Activated CD8-positive, alpha-beta memory T cell treated with anti-CD3 and anti-CD28 coated beads for 36 hours (primary cell): ENCODE measurements around the gene ADGRA1. TPM values are rescaled to one million over a fixed set of nuclear protein-coding genes. Genes with fewer than 3 reads are reported as not detected.
"Not testable (repeated sequence)": the region's sequence is repeated elsewhere in the genome, so short reads cannot be mapped to it uniquely, and the experiment has no call there.

ENCODE experiments used
- CTCF ChIA-PET: fragments of 350-600 bp; sonication (Branson Sonifier 250); formaldehyde crosslinking; loops from one replicate; lab custom pipeline; 2021; ENCODE audit warnings: antibody characterized with exemption; lab: Charles Lee
- POLR2A ChIA-PET: fragments of 350-600 bp; sonication (Branson Sonifier 250); formaldehyde crosslinking; loops from one replicate; lab custom pipeline; 2021; ENCODE audit warnings: antibody characterized with exemption; lab: Charles Lee
- total RNA-seq, 2 experiments: library from RNA; stranded (reverse); gene quantifications; one replicate each; pipeline ENCODE4 v1.2.3, GENCODE V29; 2021

ADGRA1 gene
- total RNA-seq, 2 experiments from 2014 or later, result not detected

DNA sequence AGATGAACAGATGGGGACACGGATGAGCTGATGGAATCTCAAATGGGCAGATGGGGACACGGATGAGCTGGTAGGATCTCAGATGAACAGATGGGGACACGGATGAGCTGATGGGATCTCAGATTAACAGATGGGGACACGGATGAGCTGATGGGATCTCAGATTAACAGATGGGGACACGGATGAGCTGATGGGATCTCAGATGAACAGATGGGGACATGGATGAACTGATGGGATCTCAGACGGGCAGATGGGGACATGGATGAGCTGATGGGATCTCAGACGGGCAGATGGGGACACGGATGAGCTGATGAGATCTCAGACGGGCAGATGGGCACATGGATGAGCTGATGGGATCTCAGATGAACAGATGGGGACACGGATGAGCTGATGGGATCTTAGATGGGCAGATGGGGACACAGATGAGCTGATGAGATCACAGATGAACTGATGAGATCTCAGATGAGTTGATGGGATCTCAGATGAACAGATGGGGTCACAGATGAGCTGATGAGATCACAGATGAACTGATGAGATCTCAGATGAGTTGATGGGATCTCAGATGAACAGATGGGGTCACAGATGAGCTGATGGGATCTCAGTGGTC, 34.1 kb upstream of the ADGRA1 start:
- CTCF ChIA-PET, POLR2A ChIA-PET: not testable (repeated sequence)

DNA sequence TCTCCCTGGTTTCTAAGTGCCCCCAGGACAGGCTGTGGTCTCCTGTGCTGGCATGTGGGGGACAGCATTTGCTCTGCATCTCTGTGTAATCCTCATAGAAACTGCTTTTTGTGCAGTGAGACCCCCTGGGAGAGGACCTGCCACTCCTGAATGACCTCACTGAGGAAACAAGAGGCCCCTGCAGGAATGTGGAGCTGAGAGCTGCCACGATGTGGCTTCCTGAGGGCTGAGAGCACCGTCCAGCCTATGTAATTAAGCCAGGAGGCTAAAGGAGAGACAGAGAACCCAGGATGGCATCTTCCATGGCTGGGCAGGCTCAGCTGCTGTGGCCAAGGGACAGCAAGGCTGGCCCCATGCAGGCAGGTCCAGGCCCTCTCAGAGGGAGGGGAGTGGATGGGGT, 32.3 kb upstream of the ADGRA1 start:
- POLR2A ChIA-PET, result no interaction called here
- CTCF ChIA-PET, result no interaction called here

DNA sequence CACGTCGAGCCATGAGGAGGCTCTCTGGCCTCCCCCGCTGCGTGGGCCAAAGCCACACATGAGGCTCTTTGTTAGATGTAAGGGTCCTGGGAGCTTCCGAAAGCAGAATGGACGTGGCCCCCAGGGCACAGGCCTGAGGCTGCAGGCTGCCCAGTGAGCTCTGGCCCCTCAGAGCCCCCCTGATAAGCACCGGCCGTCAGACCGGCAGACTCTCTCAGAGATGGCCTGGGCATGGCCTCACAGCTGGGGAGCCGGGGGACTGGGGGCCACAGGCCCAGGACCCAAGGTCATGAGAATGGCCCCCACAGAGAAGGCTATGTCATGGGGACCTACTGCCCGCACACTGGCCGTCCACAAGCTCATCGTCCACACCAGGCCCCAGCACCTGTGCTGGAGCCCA, 31.7 kb upstream of the ADGRA1 start:
- CTCF ChIA-PET, result no interaction called here

DNA sequence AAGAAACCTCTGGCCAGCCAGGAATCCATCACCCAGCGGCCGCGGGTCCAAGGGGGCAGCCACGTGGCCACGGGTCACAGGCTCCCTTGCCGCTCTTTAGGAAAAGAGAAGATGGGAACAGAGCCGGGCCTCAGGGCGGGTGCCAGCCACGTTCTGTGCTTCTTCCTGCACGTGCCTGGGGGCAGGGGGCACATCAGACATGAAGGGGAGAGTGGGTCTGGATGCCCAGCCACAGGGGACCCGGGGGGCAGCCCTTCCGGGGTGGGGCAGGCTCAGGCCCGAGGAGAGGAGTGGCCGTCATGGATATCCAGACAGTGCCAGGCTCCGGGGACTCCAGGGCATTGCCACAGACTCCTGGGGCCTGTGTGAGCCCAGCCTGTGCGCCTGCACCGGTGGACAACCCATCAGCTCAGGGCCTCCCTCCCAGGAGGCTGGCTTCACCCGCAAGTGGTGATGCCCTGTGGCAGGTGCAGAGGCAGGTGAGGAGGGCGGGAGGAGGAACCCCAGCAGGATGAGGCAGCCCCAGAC, 31.0 kb upstream of the ADGRA1 start:
- POLR2A ChIA-PET, result no interaction called here
- CTCF ChIA-PET, result no interaction called here

More for the DNA sequence above, 31.7 kb upstream of the ADGRA1 start:
- POLR2A ChIA-PET, result no interaction called here

DNA sequence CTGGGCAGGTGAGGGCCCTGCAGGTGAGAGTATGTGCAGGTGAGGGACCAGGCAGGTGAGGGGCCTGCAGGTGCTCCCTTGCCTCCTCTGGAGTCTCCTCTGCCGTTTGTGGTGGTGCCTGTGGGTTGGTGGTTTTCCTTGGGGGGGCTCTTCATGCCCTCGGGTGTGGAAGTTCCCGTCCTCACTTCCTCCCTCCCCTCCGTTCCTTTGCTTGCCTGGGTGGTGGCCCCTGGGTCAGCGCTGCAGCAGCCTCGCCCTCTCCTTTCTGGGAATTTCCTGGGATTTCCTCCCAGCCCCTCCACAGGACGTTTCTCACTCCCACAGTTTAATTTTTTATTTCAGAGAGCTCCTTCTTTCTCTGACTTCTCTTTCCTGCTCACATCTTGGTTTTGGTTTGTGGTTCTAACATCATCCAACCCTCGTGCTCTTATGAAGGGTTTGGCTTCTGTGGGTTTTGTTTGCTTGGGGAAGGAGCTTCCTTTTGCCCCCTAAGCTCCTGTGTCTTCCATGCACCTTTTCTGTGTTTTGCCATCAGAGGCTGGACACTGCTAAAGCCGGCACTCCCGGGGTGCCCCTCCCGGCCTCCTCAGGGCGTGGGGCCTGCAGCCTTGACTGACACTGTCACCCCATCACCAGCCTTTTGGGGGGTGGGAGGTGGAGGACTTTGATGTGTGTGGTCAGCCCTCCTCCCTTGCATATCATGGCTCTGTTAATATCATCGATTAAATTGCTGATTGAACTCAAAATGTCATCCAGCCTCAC, 29.2 kb upstream of the ADGRA1 start:
- POLR2A ChIA-PET, result no interaction called here
- CTCF ChIA-PET, result no interaction called here

DNA sequence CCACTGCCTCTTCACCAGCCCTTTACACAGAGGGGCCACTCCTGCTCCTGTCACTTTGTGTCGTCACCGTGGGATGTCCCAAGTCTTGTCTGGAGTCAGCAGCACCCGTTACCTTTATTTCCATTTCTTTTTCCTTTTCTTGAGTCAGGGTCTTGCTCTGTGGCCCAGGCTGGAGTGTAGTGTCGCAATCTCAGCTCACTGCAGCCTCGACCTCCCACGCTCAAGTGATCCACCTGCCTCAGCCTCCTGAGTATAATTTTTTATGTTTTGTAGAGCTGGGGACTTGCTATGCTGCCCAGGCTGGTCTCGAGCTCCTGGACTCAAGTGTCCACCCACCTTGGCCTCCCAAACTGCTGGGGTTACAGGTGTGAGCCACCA, 28.6 kb upstream of the ADGRA1 start:
- POLR2A ChIA-PET, result no interaction called here
- CTCF ChIA-PET, result no interaction called here

DNA sequence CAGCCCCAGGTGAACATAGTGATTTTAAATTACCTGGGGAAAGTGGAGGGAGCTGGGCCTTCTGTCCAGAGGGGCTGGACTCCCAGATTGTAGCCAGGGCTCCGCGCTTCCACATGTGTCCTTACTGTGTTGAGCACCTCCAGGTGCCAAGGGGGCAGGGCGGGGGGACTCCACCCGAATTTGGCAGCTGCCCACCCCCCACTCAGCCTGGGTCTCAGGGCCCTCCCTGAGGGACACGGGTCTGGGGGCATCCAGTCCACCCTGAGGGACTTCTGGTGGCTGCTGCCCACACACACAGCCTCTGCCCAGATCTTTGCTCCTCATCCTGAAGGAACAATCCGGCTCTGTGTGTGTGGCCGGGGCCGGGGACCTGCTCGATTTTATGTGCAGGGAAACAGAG, 28.2 kb upstream of the ADGRA1 start:
- ChIA-PET CTCF (no interaction called here), POLR2A (no interaction called here)

DNA sequence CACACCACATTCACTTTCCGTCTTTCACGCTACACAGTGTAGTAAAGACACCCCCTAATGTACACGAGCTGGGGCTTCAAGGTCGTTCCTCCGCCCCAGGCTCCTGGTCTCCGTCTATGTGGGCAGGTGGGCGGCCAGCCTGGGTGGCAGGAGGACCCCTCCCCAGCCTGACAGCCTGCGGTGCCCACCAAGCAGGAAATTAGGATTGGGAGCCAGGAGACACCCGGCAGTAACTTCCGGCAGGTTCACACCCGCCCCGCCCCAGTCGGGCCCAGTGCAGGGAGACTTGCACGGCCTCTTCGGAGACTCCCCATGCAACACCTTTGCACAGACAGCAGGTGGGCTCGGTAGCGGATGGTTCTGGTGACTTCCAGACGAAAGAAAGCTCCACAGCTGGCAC, 27.7 kb upstream of the ADGRA1 start:
- ChIA-PET CTCF (no interaction called here), POLR2A (no interaction called here)

DNA sequence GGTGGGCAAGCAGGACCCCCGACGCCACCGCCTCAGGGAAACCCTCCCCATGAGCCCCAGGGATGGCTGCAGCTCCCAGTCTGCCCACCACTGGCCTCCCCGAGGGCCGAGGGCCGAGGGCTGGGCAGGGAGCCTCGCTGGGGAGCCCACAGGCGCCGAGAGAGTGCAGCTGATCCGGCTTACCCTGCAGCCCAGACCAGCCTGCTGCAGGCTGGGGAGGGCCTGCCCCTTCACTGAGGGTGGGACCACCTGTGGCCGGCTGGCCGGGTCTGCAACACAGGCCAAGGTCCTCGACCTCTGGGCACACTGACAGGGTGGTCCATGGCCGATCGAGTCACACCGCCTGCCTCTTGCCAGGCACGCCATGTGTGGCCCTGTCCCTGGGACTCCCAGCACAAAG, 27.3 kb upstream of the ADGRA1 start:
- POLR2A ChIA-PET, result no interaction called here
- CTCF ChIA-PET, result no interaction called here

DNA sequence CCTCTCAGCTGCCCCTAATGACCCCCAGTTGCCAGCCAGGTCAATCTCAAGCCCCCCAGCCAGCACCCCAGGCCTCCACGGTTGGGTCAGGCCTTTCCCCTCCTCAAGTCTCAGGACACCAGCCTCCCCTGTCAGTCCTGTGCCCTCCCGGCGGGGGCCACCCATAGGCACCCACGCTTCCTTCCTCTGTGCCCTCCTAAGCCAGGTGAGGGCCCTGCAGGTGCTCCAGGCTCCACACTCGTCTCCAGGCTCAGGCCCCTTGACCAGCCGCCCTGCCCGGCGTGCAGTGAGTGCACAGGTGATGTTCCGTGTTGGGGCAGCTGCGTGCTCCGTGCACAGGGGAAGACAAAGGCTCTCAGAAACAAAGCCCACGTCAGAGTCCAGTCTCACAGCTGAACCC, 26.8 kb upstream of the ADGRA1 start:
- CTCF ChIA-PET, result no interaction called here
- POLR2A ChIA-PET, result no interaction called here

DNA sequence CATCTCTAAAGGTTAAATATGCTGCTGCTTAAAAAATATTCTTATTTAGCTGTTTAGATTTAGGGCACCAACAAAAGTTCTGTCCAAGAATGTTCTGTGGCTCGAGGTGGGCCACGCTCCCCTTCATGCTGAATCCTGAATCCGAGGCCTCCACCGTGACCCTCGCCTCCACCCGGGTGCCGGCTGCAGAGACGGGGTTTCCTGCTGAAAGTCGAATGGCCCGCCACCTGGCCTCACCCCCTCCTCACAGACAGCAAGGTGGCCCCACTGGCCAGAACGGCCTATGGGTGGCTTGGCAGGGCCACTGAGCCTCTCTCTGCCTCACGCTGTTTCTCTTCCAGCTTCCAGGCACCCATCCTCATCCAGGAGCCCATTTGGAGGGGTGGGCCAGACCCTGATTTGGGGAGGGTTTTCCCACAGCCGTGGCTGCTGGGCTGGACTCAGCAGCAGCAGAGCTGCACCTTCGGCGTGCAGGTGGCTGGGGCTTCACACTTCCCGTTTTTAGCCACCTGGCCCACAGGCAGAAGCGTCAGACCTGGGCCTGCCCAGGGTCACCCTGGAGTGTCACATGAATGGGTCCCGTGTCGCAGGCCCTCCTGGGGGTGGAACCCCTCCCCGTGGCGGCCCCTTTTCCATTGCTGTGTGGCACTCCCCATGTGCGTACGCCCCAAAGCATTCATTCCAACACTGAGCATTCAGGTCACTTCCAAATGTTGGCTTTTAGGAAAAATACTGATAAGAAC, 26.3 kb upstream of the ADGRA1 start:
- CTCF ChIA-PET, result no interaction called here
- POLR2A ChIA-PET, result no interaction called here

DNA sequence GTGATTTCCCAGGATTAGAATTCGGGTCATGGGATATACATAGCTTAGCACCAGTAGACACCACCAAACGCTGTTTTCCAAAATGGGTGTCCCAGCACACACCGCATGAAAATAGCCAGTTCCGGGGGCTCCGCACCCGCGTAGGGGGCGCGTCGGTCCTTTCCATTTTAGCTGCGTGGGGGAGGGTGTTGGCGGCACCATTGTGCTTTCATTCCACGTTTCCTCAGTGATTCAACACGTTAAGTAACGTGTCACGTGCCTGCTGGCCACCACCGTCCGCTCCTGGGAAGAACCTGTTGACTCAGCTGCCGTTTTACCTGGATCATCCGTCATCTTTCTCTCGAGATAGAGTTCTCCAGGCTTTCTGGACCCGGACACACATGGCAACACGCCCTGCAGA, 25.6 kb upstream of the ADGRA1 start:
- POLR2A ChIA-PET, result no interaction called here
- CTCF ChIA-PET, result no interaction called here

DNA sequence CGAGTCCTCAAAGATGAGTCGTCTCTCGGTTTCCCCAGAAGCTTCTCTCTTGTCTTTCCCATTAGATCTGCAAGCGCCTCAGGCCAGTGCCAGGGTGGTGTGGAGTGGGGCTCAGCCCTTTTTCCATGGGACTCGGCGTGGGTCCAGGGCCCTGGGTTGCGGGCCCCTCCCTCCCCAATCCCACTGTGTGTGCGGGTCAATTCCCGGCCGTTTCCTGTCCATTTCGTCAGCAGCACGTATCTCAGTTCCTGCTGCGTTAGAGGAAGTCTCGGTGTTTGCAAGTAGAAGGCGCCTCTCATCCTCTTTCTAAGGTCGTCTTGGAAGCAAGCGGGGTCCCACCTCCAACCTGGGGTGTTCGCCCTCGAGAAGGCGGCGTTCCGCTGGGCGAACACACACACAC, 25.1 kb upstream of the ADGRA1 start:
- CTCF ChIA-PET, result no interaction called here
- POLR2A ChIA-PET, result no interaction called here

DNA sequence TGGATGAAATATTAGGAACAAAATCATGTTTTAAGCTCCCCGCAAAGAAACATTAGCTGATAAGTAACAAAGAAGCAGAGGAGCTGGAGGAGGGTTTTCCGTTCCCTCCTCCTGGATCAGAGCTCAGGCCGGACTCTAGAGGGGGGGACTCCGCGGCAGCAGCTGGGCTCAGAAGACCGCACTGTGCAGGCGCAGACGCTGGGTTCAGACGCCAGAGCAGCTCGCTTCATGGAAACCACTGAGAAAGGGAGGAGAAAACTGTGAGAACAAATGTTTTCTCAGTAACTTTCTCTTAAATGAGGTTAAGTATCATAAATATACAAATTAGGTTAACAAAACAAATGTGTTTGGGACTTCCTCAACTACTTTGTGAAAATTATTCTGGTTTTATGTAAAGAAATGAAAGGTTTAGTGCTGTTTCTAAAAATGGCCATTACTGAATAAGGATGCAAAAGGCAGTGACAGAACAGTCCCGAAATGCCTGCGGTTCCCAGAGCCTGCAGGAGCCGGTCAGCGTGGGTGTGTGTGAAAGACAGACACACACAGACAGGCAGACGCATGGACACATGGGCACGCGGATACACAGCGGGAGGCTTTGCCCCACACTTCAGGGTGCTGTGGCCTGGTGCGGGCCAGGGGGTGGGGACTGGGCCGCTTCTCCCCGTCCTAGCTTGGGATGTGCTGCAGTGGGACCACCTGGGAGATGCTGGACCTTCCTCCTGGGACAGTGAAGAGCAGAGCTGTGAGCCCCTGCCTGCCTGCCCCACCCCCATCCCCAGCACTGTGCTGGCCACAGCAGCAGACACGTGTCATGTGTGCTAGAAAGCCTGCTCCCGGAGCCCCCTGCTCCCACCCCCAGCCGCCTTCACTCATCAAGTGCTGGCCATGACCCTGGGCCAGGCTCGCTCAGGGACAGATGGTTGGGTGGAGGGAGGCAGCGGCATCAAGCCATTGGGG, 20.3 kb upstream of the ADGRA1 start:
- ChIA-PET CTCF (no interaction called here), POLR2A (no interaction called here)

DNA sequence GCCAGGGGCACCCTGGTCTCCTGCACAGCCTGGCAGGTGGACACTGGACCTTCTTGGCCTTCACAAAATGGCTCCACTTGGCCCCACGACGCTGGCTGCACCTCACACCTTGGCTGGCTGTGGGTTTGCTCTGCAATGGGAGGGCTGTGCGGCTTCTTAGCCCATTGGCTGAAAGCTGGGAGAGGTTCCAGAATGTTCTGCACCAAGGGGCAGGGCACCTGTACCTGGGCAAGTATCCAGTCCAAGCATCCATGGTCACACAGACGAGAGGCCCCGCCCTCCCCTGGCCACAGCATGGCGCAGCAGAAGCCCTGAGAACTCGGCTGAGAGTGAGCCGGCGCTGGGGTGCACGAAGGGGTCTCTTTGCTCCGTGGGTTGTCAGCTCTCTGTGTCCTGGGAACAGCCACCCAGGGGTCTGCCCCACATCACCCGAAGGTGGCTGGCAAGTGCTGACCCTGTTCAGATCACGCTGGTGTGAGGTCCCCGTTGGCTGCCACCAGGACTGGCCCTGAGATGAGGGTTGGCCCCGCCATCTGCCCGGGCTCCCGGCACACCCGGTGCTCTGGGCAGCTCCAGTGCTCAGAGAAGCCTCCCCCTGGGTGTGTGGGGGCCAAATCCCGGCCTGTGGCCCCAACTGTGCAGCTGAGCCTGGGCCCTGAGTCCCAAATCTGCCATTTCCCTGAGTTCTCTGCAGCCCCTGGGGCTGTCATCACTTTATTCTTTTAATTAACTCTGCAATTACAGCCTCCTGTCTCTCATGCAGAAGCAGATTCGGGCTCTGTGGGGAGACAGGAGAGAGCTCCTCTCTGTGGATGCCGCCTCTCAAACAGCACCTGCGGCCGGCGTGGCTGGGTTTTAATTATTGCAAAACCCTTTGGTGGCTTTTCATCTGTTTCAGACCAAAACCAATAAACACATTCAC, 19.4 kb upstream of the ADGRA1 start:
- ChIA-PET POLR2A (no interaction called here), CTCF (no interaction called here)

DNA sequence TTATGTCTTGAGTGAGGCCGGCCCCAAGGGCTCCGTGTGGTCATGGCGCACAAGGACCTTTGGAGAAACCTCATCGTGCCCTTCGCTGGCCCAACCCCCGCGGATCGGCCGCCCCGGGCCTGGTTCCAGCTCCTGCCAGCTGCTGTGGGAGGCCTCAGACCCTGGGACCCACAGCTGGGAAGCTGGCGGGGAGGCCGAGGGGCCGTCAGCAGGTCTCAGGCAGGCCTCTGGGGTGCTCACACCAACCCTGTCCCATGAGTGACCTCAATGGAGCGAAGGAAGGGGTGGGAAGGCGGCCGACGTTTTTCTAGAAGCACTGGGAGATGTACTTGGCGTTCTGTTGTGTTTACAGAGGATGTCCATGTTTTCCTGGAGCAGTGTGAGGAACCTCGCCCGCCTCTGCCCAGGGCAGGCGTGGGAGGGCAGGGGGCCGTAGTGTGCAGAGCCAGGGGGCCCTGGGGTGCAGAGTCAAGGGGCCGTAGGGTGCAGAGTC, 18.6 kb upstream of the ADGRA1 start:
- POLR2A ChIA-PET, result no interaction called here
- CTCF ChIA-PET, result no interaction called here

DNA sequence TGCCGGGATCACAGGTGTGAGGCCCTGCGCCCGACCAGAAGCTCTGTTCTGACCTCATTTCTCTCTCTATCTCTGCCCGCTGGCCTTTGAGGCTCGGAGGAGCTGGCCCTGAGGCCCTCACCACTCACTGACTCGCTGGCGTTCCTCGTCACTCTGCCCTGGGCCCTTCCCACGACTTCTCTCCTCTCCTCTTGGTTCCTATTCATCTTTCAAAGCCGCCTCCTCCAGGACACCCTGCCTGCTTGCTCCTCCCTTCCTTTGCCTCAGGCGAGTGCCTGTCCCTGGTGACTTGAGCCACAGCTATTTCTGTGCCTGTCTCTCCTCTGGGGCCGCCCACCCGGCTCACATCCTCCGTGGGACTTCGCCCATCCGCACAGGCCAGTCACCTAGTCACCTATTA, 17.3 kb upstream of the ADGRA1 start:
- ChIA-PET POLR2A (no interaction called here), CTCF (no interaction called here)

DNA sequence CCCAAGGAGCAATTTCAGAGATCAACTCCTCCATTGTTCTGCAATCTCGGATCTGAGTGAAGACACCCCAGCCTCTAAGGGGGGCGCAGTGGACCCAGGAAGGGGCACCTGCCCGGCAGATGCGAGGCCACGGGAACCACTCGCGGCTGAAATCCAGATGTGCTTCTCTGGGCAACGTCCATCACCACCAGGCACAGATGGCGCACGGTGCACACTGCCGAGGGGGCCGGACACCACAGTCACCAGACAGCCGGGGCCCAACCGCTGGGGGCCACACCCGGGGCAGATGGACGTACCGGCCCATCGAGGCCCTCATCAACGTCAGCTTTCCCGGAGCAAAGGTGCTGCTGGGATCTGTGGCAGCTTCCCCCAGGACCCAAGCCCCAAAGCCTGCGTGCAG, 16.9 kb upstream of the ADGRA1 start:
- ChIA-PET POLR2A (no interaction called here), CTCF (interaction anchor here (0.7 kb wide), 1 partner anchor 133 kb away, joined by 4 read pairs; no protein-coding TSS in a partner anchor)
